Keratinocyte (primary cell): ENCODE results near the gene RAMP1. TPM values are rescaled to one million over a fixed set of nuclear protein-coding genes. Genes with fewer than 3 reads are reported as not detected.

ENCODE experiments used
- DNase-seq: peaks from one replicate; pipeline ENCODE4 v3.0.0-alpha.2; 2011; ENCODE audit warnings: low read depth, missing footprints, low spot score
- FAIRE-seq: peaks from 2 replicates; lab custom pipeline; 2011; peaks lifted over from hg19 to GRCh38; lab: Jason Lieb, UNC
- H2AFZ ChIP-seq: 2 replicates; pipeline ENCODE4 v1.6.0; 2012; ENCODE audit warnings: low read length, control low read depth, inconsistent platforms; ENCODE audit not compliant: control insufficient read depth
- H3K27ac ChIP-seq: 2 replicates; pipeline ENCODE4 v1.5.1; 2011; ENCODE audit warnings: low read length; ENCODE audit not compliant: control insufficient read depth, insufficient read depth
- H3K27me3 ChIP-seq: 3 replicates; pipeline ENCODE4 v1.6.0; 2011; ENCODE audit warnings: low read length; ENCODE audit not compliant: control insufficient read depth, insufficient read depth; ENCODE audit errors: extremely low read depth
- H3K36me3 ChIP-seq, 2 experiments: 2 replicates in 1 of 2; 3 replicates in 1 of 2; pipeline ENCODE4 v1.5.1; 2011; ENCODE audit warnings: low read length in 2 of 2, mild to moderate bottlenecking in 1 of 2; ENCODE audit not compliant: control insufficient read depth in 2 of 2, insufficient read depth in 2 of 2; ENCODE audit errors: extremely low read depth in 1 of 2
- H3K4me1 ChIP-seq: 3 replicates; pipeline ENCODE4 v1.5.1; 2011; ENCODE audit warnings: low read length; ENCODE audit not compliant: control insufficient read depth, insufficient read depth; ENCODE audit errors: extremely low read depth
- H3K4me2 ChIP-seq: 3 replicates; pipeline ENCODE4 v1.6.0; 2011; ENCODE audit warnings: low read depth, low read length; ENCODE audit not compliant: control insufficient read depth, insufficient read depth; ENCODE audit errors: extremely low read depth
- H3K4me3 ChIP-seq, 3 experiments: fragments of 200-600 bp in 1 of 3; sonication (generic) in 1 of 3; 2 replicates in 2 of 3; 3 replicates in 1 of 3; pipeline ENCODE4 v1.5.1; 2011 to 2016; ENCODE audit warnings: low read length in 3 of 3, mild to moderate bottlenecking in 3 of 3, control low read depth in 2 of 3, inconsistent platforms in 1 of 3, low read depth in 1 of 3, mixed read lengths in 1 of 3, mixed run types in 1 of 3, moderate library complexity in 1 of 3; ENCODE audit not compliant: control insufficient read depth in 2 of 3, insufficient read depth in 2 of 3; ENCODE audit errors: extremely low read depth in 1 of 3
- H3K79me2 ChIP-seq: 2 replicates; pipeline ENCODE4 v1.6.0; 2012; ENCODE audit warnings: low read length; ENCODE audit not compliant: control insufficient read depth, insufficient read depth
- H3K9ac ChIP-seq: 3 replicates; pipeline ENCODE4 v1.6.0; 2011; ENCODE audit warnings: low read length; ENCODE audit not compliant: control insufficient read depth, insufficient read depth; ENCODE audit errors: extremely low read depth
- H3K9me1 ChIP-seq: 3 replicates; pipeline ENCODE4 v1.6.0; 2011; ENCODE audit warnings: low read length; ENCODE audit not compliant: control insufficient read depth, insufficient read depth; ENCODE audit errors: extremely low read depth
- H3K9me3 ChIP-seq: 2 replicates; pipeline ENCODE4 v1.5.1; 2012; ENCODE audit warnings: low read depth, low read length; ENCODE audit not compliant: control insufficient read depth
- H4K20me1 ChIP-seq: 3 replicates; pipeline ENCODE4 v1.6.0; 2011; ENCODE audit warnings: low read length; ENCODE audit not compliant: control insufficient read depth, insufficient read depth; ENCODE audit errors: extremely low read depth
- CTCF ChIP-seq, 3 experiments: IDR thresholded peaks in 1 of 3; conservative IDR thresholded peaks in 1 of 3; optimal IDR thresholded peaks in 1 of 3; 2 replicates in 2 of 3; 3 replicates in 1 of 3; pipeline versions ENCODE3 to v1.5.1; 2011; ENCODE audit warnings: low read length in 3 of 3, mild to moderate bottlenecking in 3 of 3, moderate library complexity in 2 of 3, control low read depth in 1 of 3, inconsistent platforms in 1 of 3; ENCODE audit not compliant: insufficient read depth in 2 of 3; ENCODE audit errors: extremely low read depth in 1 of 3
- EZH2 ChIP-seq: IDR thresholded peaks from one replicate; pipeline ENCODE4 v1.6.1; 2012; ENCODE audit warnings: inconsistent platforms, mild to moderate bottlenecking, low read length, moderate library complexity
- dilution Hi-C: fragments of 300-500 bp; cut with MboI; formaldehyde crosslinking; loops from one replicate; pipeline ENCODE4 v1.7.0; 2020; ENCODE audit warnings: low sequenced_read_pairs; ENCODE audit not compliant: extremely low pct_ligation_motif_present
- polyA plus RNA-seq, 5 experiments: library from polyadenylated mRNA; depleted of rRNA in 3 of 5; stranded (reverse) in 3 of 5; stranded (forward) in 1 of 5; unstranded in 1 of 5; fragments of >200 nt; gene quantifications; 1 replicate in 1 of 5; 2 replicates in 3 of 5; 3 replicates in 1 of 5; pipeline versions ENCODE4 v1.2.1 to v1.2.3, GENCODE V29; 2011 to 2012; ENCODE audit warnings: missing spikeins in 2 of 5, low read depth in 1 of 5, low replicate concordance in 1 of 5

RAMP1 gene
- polyA plus RNA-seq, 1 donor (not counting 4 experiments of a cell fraction or from before 2014, with no cell fraction given): 0.69 TPM

GRCh38 chr2:237900891-237901831, 41.7 kb downstream of the RAMP1 start:
- dilution Hi-C loops: no loop called here

GRCh38 chr2:237901932-237902850, 42.8 kb downstream of the RAMP1 start:
- Histone ChIP-seq H3K36me3 (no peaks in the 10 kb centered on the region), H3K27ac (no peak overlapping the region), H4K20me1 (no peaks in the 10 kb centered on the region), H3K4me3 (no peak overlapping the region), H3K79me2 (no peaks in the 10 kb centered on the region), H2AFZ (no peak overlapping the region), H3K4me1 (peaks cover 12% of the 10 kb centered on the region), H3K9me3 (no peaks in the 10 kb centered on the region), H3K9me1 (no peaks in the 10 kb centered on the region), H3K27me3 (no peaks in the 10 kb centered on the region), H3K9ac (no peak overlapping the region), H3K4me2 (no peak overlapping the region)
- FAIRE-seq (no peak), DNase-seq (no peak)
- TF ChIP-seq CTCF (optimal IDR thresholded peaks at IDR 0.05 in 1 of 3, IDR thresholded peaks at IDR 0.05 in 1 of 3, conservative IDR thresholded peaks at IDR 0.05 in 1 of 3; ENCODE audit: extremely low read depth in 1 of 3, insufficient read depth in 2 of 3, low read length in 3 of 3) (no peak), EZH2 (no peak)
- dilution Hi-C loops: no loop called here

More at GRCh38 chr2:237900891-237901831, 41.7 kb downstream of the RAMP1 start:
- H3K27ac ChIP-seq: no peak overlapping the region
- no peaks in the 10 kb centered on the region for H3K9me1 ChIP-seq
- no peak overlapping the region for H3K4me3 ChIP-seq
- no peak for FAIRE-seq
- no peak for DNase-seq
- no peak overlapping the region for H3K4me2 ChIP-seq
- TF ChIP-seq EZH2: no peak
- TF ChIP-seq CTCF (optimal IDR thresholded peaks at IDR 0.05 in 1 of 3, IDR thresholded peaks at IDR 0.05 in 1 of 3, conservative IDR thresholded peaks at IDR 0.05 in 1 of 3; ENCODE audit: extremely low read depth in 1 of 3, insufficient read depth in 2 of 3, low read length in 3 of 3): no peak
- no peaks in the 10 kb centered on the region for H3K27me3 ChIP-seq
- H3K9ac ChIP-seq: no peak overlapping the region
- H3K79me2 ChIP-seq: no peaks in the 10 kb centered on the region
- peaks cover 20% of the 10 kb centered on the region for H3K4me1 ChIP-seq
- no peaks in the 10 kb centered on the region for H4K20me1 ChIP-seq
- no peak overlapping the region for H2AFZ ChIP-seq
- no peaks in the 10 kb centered on the region for H3K36me3 ChIP-seq
- no peaks in the 10 kb centered on the region for H3K9me3 ChIP-seq
